ENCODE results near the gene ARHGEF19. TPM values are rescaled to one million over a fixed set of nuclear protein-coding genes. Genes with fewer than 3 reads are reported as not detected.

The ARHGEF19 gene
- total RNA-seq, 2 donors from 2014 or later, result 14.8 to 17.5 TPM

- peak overlapping the region; percentile 22 for H3K27ac ChIP-seq (ENCODE audit: low read depth, low read length)
Observed at GRCh38 chr1:16254263-16254928, 41.9 kb upstream of the ARHGEF19 start.

DNA sequence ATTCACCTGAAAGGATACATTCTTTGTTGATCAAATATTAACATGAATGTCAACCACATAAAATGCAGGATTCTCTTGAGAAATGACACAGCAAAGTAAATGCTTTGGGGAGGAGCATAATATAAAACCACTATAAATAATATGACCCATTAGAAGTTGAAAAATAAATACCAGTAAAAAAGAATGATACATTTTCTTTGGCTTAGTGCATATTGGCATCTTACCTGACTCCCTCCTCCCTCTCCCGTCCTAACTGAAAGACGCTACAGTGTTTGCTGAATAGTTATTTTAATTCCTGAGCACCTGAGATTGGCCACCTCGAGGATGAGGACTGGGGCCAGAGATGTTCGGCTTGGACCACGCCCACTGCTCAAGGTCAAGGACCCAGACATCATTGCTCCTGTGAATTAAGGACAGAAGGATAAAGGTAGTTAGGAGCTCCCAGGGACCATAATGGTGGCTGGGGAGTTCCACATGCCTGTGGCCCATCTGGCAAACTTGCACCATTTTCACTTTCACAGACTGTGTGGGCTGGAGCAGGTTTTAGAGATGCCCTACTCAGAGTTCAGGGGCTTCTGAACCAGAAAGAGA, 41.0 kb upstream of the ARHGEF19 start:
- no peak overlapping the region for H3K9ac ChIP-seq (ENCODE audit: extremely low read depth, low read length, poor library complexity, severe bottlenecking)
- peaks cover 70% of the 10 kb centered on the region for H3K36me3 ChIP-seq (ENCODE audit: control insufficient read depth, insufficient read depth, low read length)
- H3K27ac ChIP-seq (ENCODE audit: low read depth, low read length), result peak overlapping the region; percentile 22
- Mint-ChIP-seq H3K9me3 (no peaks in the 10 kb centered on the region), H3K27me3 (ENCODE audit: insufficient read depth) (no peaks in the 10 kb centered on the region), H3K36me3 (ENCODE audit: low read depth) (peaks cover 37% of the 10 kb centered on the region), H3K4me3 (no peak overlapping the region), H3K4me1 (no peaks in the 10 kb centered on the region), H3K27ac (no peak overlapping the region)
- no peak for DNase-seq
- no peak overlapping the region for H3K4me3 ChIP-seq (ENCODE audit: low read length)
- no peak for TF ChIP-seq CTCF (conservative IDR thresholded peaks at IDR 0.05)
- H3K4me1 ChIP-seq (ENCODE audit: control insufficient read depth, insufficient read depth, low read length), result no peaks in the 10 kb centered on the region
- no peaks in the 10 kb centered on the region for H3K9me3 ChIP-seq (ENCODE audit: control insufficient read depth, low read length)
- no peaks in the 10 kb centered on the region for H3K27me3 ChIP-seq (ENCODE audit: control insufficient read depth, insufficient read depth, low read length, poor library complexity, severe bottlenecking)
- WGBS, 2 experiments (ENCODE audit: insufficient coverage in 1 of 2, insufficient read length in 1 of 2), result 87 to 100% methylated on average over 4 to 5 of the region's 5 CpGs

More at GRCh38 chr1:16254263-16254928, 41.9 kb upstream of the ARHGEF19 start:
- no peaks in the 10 kb centered on the region for H3K27me3 ChIP-seq (ENCODE audit: control insufficient read depth, insufficient read depth, low read length, poor library complexity, severe bottlenecking)
- no peaks in the 10 kb centered on the region for H3K4me1 ChIP-seq (ENCODE audit: control insufficient read depth, insufficient read depth, low read length)
- no peaks in the 10 kb centered on the region for H3K9me3 Mint-ChIP-seq
- no peak overlapping the region for H3K4me3 Mint-ChIP-seq
- no peak for DNase-seq
- 89 to 93% methylated on average over 4 of the region's 4 CpGs for WGBS, 2 experiments (ENCODE audit: insufficient coverage in 1 of 2, insufficient read length in 1 of 2)
- H3K36me3 Mint-ChIP-seq (ENCODE audit: low read depth), result peaks cover 37% of the 10 kb centered on the region
- H3K36me3 ChIP-seq (ENCODE audit: control insufficient read depth, insufficient read depth, low read length), result peaks cover 66% of the 10 kb centered on the region
- no peak for TF ChIP-seq CTCF (conservative IDR thresholded peaks at IDR 0.05)
- no peaks in the 10 kb centered on the region for H3K9me3 ChIP-seq (ENCODE audit: control insufficient read depth, low read length)
- no peaks in the 10 kb centered on the region for H3K4me1 Mint-ChIP-seq
- H3K27me3 Mint-ChIP-seq (ENCODE audit: insufficient read depth), result no peaks in the 10 kb centered on the region
- H3K4me3 ChIP-seq (ENCODE audit: low read length), result no peak overlapping the region
- H3K9ac ChIP-seq (ENCODE audit: extremely low read depth, low read length, poor library complexity, severe bottlenecking), result no peak overlapping the region
- no peak overlapping the region for H3K27ac Mint-ChIP-seq

GRCh38 chr1:16252912-16253311, 40.5 kb upstream of the ARHGEF19 start:
- H3K4me3 Mint-ChIP-seq, result no peak overlapping the region
- WGBS, 2 experiments (ENCODE audit: insufficient coverage in 1 of 2, insufficient read length in 1 of 2), result 92% methylated on average over 2 of the region's 2 CpGs; no CpG with 5 or more reads in 1 of the 2 experiments
- H3K4me1 Mint-ChIP-seq, result no peaks in the 10 kb centered on the region

More at GRCh38 chr1:16252912-16253311, 40.5 kb upstream of the ARHGEF19 start:
- DNase-seq, result no peak
- no peak overlapping the region for H3K4me3 ChIP-seq (ENCODE audit: low read length)
- no peak overlapping the region for H3K9ac ChIP-seq (ENCODE audit: extremely low read depth, low read length, poor library complexity, severe bottlenecking)
- Mint-ChIP-seq H3K36me3 (ENCODE audit: low read depth) (peaks cover 37% of the 10 kb centered on the region), H3K9me3 (no peaks in the 10 kb centered on the region), H3K27me3 (ENCODE audit: insufficient read depth) (no peaks in the 10 kb centered on the region), H3K27ac (no peak overlapping the region)
- H3K27ac ChIP-seq (ENCODE audit: low read depth, low read length), result no peak overlapping the region
- TF ChIP-seq CTCF (conservative IDR thresholded peaks at IDR 0.05), result no peak
- H3K36me3 ChIP-seq (ENCODE audit: control insufficient read depth, insufficient read depth, low read length), result peaks cover 72% of the 10 kb centered on the region
- H3K4me1 ChIP-seq (ENCODE audit: control insufficient read depth, insufficient read depth, low read length), result no peaks in the 10 kb centered on the region
- no peaks in the 10 kb centered on the region for H3K9me3 ChIP-seq (ENCODE audit: control insufficient read depth, low read length)
- no peaks in the 10 kb centered on the region for H3K27me3 ChIP-seq (ENCODE audit: control insufficient read depth, insufficient read depth, low read length, poor library complexity, severe bottlenecking)
